K562 (cell line): ENCODE data around the gene TMEM63C. TPM values are rescaled to one million over a fixed set of nuclear protein-coding genes. Genes with fewer than 3 reads are reported as not detected.

ENCODE experiments used
- ATAC-seq: fragments of 200-7000 bp; cut with Tn5 transposase; 3 replicates; pipeline ENCODE4 v1.9.1; 2020; ENCODE audit warnings: moderate library complexity
- Bru-seq: library from RNA; stranded (reverse); fragments of 400-500 nt; gene quantifications from one replicate; lab custom pipeline; 2021; lab: Mats Ljungman, UMichigan
- BruChase-seq, 2 experiments: library from RNA; stranded (reverse); fragments of 400-500 nt; gene quantifications; one replicate each; lab custom pipeline; 2021; lab: Mats Ljungman, UMichigan
- BruUV-seq: library from RNA; stranded (reverse); fragments of 400-500 nt; replicated peaks from 2 replicates; lab custom pipeline; 2021; lab: Mats Ljungman, UMichigan
- CTCF ChIA-PET: fragments of 300-600 bp; formaldehyde crosslinking; extraction: SDS; loops from one replicate; lab custom pipeline; 2021; ENCODE audit warnings: low intra/inter-chr PET ratio; lab: Yijun Ruan, JAX
- POLR2A ChIA-PET: fragments of 300-600, 350-650 bp; sonication (Branson Sonifier 250); formaldehyde crosslinking; extraction: SDS; loops from one replicate; lab custom pipeline; 2021; ENCODE audit warnings: antibody characterized with exemption, inconsistent platforms; lab: Yijun Ruan, JAX
- DNase-seq, 4 experiments: peaks; one replicate each; pipeline versions ENCODE4 v3.0.0 to v3.0.0-alpha.2; 2011 to 2018; ENCODE audit warnings: low spot score in 3 of 4, mixed read lengths in 3 of 4; ENCODE audit errors: extremely low read depth in 1 of 4
- FAIRE-seq: peaks from 2 replicates; lab custom pipeline; 2011; peaks lifted over from hg19 to GRCh38; lab: Jason Lieb, UNC
- H2AFZ ChIP-seq: 2 replicates; pipeline ENCODE4 v1.6.0; 2011; ENCODE audit warnings: low read depth, low read length, control low read depth, inconsistent platforms
- H3K27ac ChIP-seq: fragments of 200-600 bp; 3 replicates; pipeline ENCODE4 v1.8.0; 2011; ENCODE audit warnings: low read depth, mild to moderate bottlenecking, control low read depth, inconsistent platforms, low read length, moderate library complexity, mixed read lengths; ENCODE audit errors: extremely low read depth
- H3K27me3 ChIP-seq, 2 experiments: fragments of 300-600 bp in 1 of 2; 2 replicates in 1 of 2; 3 replicates in 1 of 2; pipeline versions ENCODE4 v1.6.0 to v1.8.0; 2011; ENCODE audit warnings: inconsistent platforms in 2 of 2, low read length in 2 of 2, mild to moderate bottlenecking in 1 of 2, mixed read lengths in 1 of 2, moderate library complexity in 1 of 2; ENCODE audit not compliant: control insufficient read depth in 2 of 2, insufficient read depth in 2 of 2
- H3K36me3 ChIP-seq: fragments of 300-600 bp; 3 replicates; pipeline ENCODE4 v1.8.0; 2011; ENCODE audit warnings: mild to moderate bottlenecking, low read length, inconsistent platforms; ENCODE audit not compliant: control insufficient read depth, insufficient read depth
- H3K4me1 ChIP-seq, 2 experiments: fragments of 200-600 bp in 1 of 2; replicated peaks in 1 of 2; 2 replicates in 1 of 2; 3 replicates in 1 of 2; pipeline versions ENCODE4 v1.5.1 to v1.8.0; 2011; ENCODE audit warnings: inconsistent platforms in 2 of 2, low read length in 2 of 2, mild to moderate bottlenecking in 1 of 2, mixed read lengths in 1 of 2, moderate library complexity in 1 of 2; ENCODE audit not compliant: control insufficient read depth in 2 of 2, insufficient read depth in 2 of 2
- H3K4me2 ChIP-seq: 2 replicates; pipeline ENCODE4 v1.6.1; 2011; ENCODE audit warnings: low read length, control low read depth, inconsistent platforms, mixed read lengths; ENCODE audit not compliant: insufficient read depth
- H3K4me3 ChIP-seq: fragments of 200-600 bp; sonication (generic), shearing (Covaris generic); 2 replicates; pipeline ENCODE4 v1.5.1; 2016; ENCODE audit warnings: control low read depth, inconsistent platforms
- H3K79me2 ChIP-seq: fragments of 200-600 bp; 3 replicates; pipeline ENCODE4 v1.8.0; 2011; ENCODE audit warnings: low read length, inconsistent platforms; ENCODE audit not compliant: control insufficient read depth, insufficient read depth
- H3K9ac ChIP-seq, 2 experiments: 2 replicates each; pipeline versions ENCODE4 v1.6.0 to v1.6.1; 2011; ENCODE audit warnings: low read depth in 2 of 2, low read length in 2 of 2, control low read depth in 1 of 2, inconsistent platforms in 1 of 2, mild to moderate bottlenecking in 1 of 2, mixed read lengths in 1 of 2; ENCODE audit not compliant: insufficient read depth in 1 of 2
- H3K9me1 ChIP-seq: one replicate; pipeline ENCODE4 v1.6.0; 2011; ENCODE audit warnings: inconsistent platforms, mild to moderate bottlenecking, low read length, moderate library complexity; ENCODE audit not compliant: control insufficient read depth, insufficient read depth
- H3K9me3 ChIP-seq: replicated peaks from 2 replicates; pipeline ENCODE4 v1.5.1; 2011; ENCODE audit warnings: low read depth, low read length, inconsistent platforms; ENCODE audit not compliant: control insufficient read depth, insufficient read depth
- H4K20me1 ChIP-seq: replicated peaks from 2 replicates; pipeline ENCODE4 v1.6.1; 2011; ENCODE audit warnings: low read length, inconsistent platforms, mixed read lengths; ENCODE audit not compliant: control insufficient read depth, insufficient read depth
- EGR1 ChIP-seq: fragments of 450-650 bp; conservative IDR thresholded peaks from 2 replicates; pipeline ENCODE4 v1.6.1; 2017; ENCODE audit warnings: mild to moderate bottlenecking
- NCOA2 ChIP-seq, 2 experiments: fragments of 450-650 bp; IDR thresholded peaks; 2 replicates each; pipeline ENCODE4 v1.6.1; 2018; ENCODE audit warnings: mild to moderate bottlenecking in 2 of 2, moderate library complexity in 1 of 2; ENCODE audit not compliant: partially characterized antibody in 2 of 2
- PML ChIP-seq: IDR thresholded peaks from 2 replicates; pipeline ENCODE4 v1.6.1; 2012; ENCODE audit warnings: low read length, inconsistent platforms
- WGBS: fragments of 100-300 bp; shearing (Covaris generic); methylation state at CpG from one replicate; pipeline ENCODE4 v1.1.6; 2016; ENCODE audit warnings: low coverage, mixed read lengths; ENCODE audit not compliant: insufficient coverage; ENCODE audit errors: missing lambda C conversion rate; 5-methylcytosine and 5-hydroxymethylcytosine counted together
- in situ Hi-C: fragments of 300-500 bp; cut with MboI; formaldehyde crosslinking; loops from 4 replicates; pipeline ENCODE4 v1.15.0; 2018; ENCODE audit warnings: inconsistent platforms, mixed read lengths
- intact Hi-C: fragments of 100-400 bp; cut with micrococcal nuclease; formaldehyde crosslinking; loops from 2 replicates; pipeline ENCODE4 v1.14.2; 2022
- long read RNA-seq, 3 experiments: library from polyadenylated mRNA in 2 of 3; library from RNA in 1 of 3; unstranded in 2 of 3; stranded (forward) in 1 of 3; transcript quantifications; one replicate each; pipeline ENCODE4 v2.0.0, GENCODE V29; 2019 to 2022
- polyA minus RNA-seq, 3 experiments: library from RNA; depleted of rRNA, polyadenylated mRNA; stranded (reverse); fragments of >200 nt; gene quantifications; 2 replicates each; pipeline ENCODE4 v1.2.3, GENCODE V29; 2011
- polyA plus RNA-seq, 8 experiments: library from polyadenylated mRNA; depleted of rRNA in 4 of 8; stranded (reverse) in 5 of 8; unstranded in 3 of 8; fragments of >200 nt; fragmentation: Nextera tagmentation in 2 of 8; fragmentation: Illumina TruSeq in 1 of 8; extraction: Ambion mirVana in 2 of 8; extraction: Trizol in 1 of 8; gene quantifications; 2 replicates each; pipeline versions ENCODE4 v1.2.1 to v1.2.3, GENCODE V29; 2011 to 2014; ENCODE audit warnings: inconsistent platforms in 1 of 8, missing spikeins in 1 of 8
- total RNA-seq, 7 experiments: library from RNA; depleted of rRNA in 6 of 7; stranded (reverse); fragments of >200 nt in 6 of 7; fragmentation: Illumina TruSeq in 2 of 7; extraction: Trizol in 2 of 7; gene quantifications; 2 replicates each; pipeline versions ENCODE4 v1.2.1 to v1.2.3, GENCODE V29; 2011 to 2021; ENCODE audit warnings: low replicate concordance in 1 of 7
- TF ChIP-seq, protein P1 (sequence below): sonication (generic); IDR thresholded peaks from 2 replicates; pipeline ENCODE4 v1.6.1; 2016

TMEM63C gene, protein sequence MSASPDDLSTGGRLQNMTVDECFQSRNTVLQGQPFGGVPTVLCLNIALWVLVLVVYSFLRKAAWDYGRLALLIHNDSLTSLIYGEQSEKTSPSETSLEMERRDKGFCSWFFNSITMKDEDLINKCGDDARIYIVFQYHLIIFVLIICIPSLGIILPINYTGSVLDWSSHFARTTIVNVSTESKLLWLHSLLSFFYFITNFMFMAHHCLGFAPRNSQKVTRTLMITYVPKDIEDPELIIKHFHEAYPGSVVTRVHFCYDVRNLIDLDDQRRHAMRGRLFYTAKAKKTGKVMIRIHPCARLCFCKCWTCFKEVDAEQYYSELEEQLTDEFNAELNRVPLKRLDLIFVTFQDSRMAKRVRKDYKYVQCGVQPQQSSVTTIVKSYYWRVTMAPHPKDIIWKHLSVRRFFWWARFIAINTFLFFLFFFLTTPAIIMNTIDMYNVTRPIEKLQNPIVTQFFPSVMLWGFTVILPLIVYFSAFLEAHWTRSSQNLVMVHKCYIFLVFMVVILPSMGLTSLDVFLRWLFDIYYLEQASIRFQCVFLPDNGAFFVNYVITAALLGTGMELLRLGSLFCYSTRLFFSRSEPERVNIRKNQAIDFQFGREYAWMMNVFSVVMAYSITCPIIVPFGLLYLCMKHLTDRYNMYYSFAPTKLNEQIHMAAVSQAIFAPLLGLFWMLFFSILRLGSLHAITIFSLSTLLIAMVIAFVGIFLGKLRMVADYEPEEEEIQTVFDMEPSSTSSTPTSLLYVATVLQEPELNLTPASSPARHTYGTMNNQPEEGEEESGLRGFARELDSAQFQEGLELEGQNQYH
- 0.25 TPM in 1 of 2 replicates, not detected in the other for total RNA-seq (2011; cell fraction: chromatin; rRNA removed; ENCODE audit: low replicate concordance)
- not detected in 2 replicates for total RNA-seq (2011; cell fraction: nucleolus; rRNA removed)
- not detected in 2 replicates for total RNA-seq (2011; cell fraction: nucleoplasm; rRNA removed)
- total RNA-seq (2014; rRNA removed) = not detected in 2 replicates
- not detected in 2 replicates for total RNA-seq (2014; rRNA removed; fragmentation: Illumina TruSeq; extraction: Trizol)
- total RNA-seq (2015; rRNA removed; fragmentation: Illumina TruSeq; extraction: Trizol) = 0.57 TPM in 1 of 2 replicates, not detected in the other
- total RNA-seq (2021) = not detected in 2 replicates
- polyA plus RNA-seq (2011; rRNA removed) = 0.07 and 0.14 TPM in 2 replicates
- polyA plus RNA-seq (2011; cell fraction: cytosol; rRNA removed) = not detected in 2 replicates
- 0.08 TPM in 1 of 2 replicates, not detected in the other for polyA plus RNA-seq (2011; cell fraction: nucleus; rRNA removed)
- polyA plus RNA-seq (2012) = 0.15 TPM in 1 of 2 replicates, not detected in the other
- polyA plus RNA-seq (2014; fragmentation: Illumina TruSeq; extraction: Trizol) = not detected in 2 replicates
- not detected for polyA plus RNA-seq (2014; fragmentation: Nextera tagmentation; extraction: Ambion mirVana)
- not detected in 2 replicates for polyA plus RNA-seq (2014; rRNA removed)
- polyA minus RNA-seq (2011; rRNA and poly(A)+ RNA removed) = 0.03 TPM in 1 of 2 replicates, not detected in the other
- polyA minus RNA-seq (2011; cell fraction: cytosol; rRNA and poly(A)+ RNA removed) = not detected in 2 replicates
- polyA minus RNA-seq (2011; cell fraction: nucleus; rRNA and poly(A)+ RNA removed) = 0.13 TPM in 1 of 2 replicates, not detected in the other
- Bru-seq, nascent RNA = percentile 10 among the genes with signal in this experiment
- percentile 9 among the genes with signal in this experiment for BruChase-seq, experiment 1, labeled RNA remaining after a 2-hour chase
- percentile 11 among the genes with signal in this experiment for BruChase-seq, experiment 2, labeled RNA remaining after a 6-hour chase
- long read RNA-seq, experiment 1 = 0 reads
- long read RNA-seq, experiment 2 = 0 reads
- long read RNA-seq, experiment 3 = 0 reads

DNA sequence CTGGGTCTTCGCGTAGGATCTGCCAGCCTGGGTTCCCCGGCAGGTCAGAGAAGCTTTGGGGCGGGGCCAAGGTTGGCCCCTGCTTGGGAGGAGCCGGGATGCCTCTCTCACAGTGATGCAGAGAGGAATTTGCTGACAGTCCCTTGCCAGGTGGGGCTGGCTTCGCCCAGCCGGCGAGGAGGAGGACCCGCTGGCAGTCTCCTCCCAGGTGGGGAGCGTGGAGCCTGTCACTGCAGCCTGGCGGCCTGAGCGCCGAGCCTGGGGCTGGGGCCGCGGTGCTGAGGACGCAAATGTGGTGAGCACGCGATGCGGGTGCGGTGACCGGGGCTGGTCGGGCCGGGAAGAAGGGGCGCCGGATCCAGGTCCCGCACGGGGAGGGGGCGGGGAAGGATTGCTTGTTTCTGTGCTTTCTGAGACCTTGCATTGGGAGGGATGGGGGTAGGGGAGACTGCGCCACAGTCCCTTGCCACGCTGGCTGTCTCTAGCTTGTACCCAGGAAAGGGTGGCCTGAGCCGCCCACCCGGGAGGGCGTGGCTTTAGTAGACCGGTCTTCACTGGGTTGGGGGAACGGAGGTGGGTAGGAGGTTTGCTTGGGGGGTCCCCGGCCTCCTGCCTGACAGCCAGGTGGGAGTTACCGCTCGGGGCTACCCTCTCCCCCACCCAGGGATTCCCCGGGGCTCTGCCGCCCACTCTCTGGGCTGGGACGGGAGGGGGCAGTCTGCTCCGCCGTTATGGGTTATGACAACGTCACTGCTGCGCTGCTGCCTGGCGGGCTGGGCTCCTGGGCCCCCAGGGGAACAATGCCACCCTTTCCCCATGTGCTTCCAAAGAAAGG is at the start of gene TMEM63C:
TSS of gene TMEM63C (plus strand) at position 196 of the 835 bp plus-strand sequence. CDS start 37,016 bp downstream, outside the sequence.
- POLR2A ChIA-PET = interaction anchor here (0.6 kb wide), 1 partner anchor 49 kb away, joined by 4 read pairs; no protein-coding TSS in a partner anchor
- peak in 3 of 4 experiments; percentile 5 to 30 (median 20) for DNase-seq
- no peaks in the 10 kb centered on the region for H3K36me3 ChIP-seq
- in situ Hi-C loops = no loop called here
- no peak within 1 kb of the TSS for H3K4me3 ChIP-seq
- CTCF ChIA-PET = no interaction called here
- peaks cover 0 to 44% of the 10 kb centered on the region in 2 experiments; a peak in 3 of 5 replicates for H3K27me3 ChIP-seq
- no peaks in the 10 kb centered on the region for H3K9me1 ChIP-seq
- no peak within 1 kb of the TSS for H3K27ac ChIP-seq
- TF ChIP-seq, protein P1, sequence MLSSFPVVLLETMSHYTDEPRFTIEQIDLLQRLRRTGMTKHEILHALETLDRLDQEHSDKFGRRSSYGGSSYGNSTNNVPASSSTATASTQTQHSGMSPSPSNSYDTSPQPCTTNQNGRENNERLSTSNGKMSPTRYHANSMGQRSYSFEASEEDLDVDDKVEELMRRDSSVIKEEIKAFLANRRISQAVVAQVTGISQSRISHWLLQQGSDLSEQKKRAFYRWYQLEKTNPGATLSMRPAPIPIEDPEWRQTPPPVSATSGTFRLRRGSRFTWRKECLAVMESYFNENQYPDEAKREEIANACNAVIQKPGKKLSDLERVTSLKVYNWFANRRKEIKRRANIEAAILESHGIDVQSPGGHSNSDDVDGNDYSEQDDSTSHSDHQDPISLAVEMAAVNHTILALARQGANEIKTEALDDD = no peak
- 0 out of 2 replicates have a peak, but pooled peaks have one; percentile 12 for TF ChIP-seq EGR1
- TF ChIP-seq PML = no peak
- TF ChIP-seq NCOA2 (IDR thresholded peaks at IDR 0.05; ENCODE audit: partially characterized antibody in 2 of 2) = peak in 1 of 2 experiments; percentile 10
- TF ChIP-seq, all 486 proteins: peak for 2
- H4K20me1 ChIP-seq = no peaks in the 10 kb centered on the region
- H3K4me2 ChIP-seq = no peak within 1 kb of the TSS
- 2% methylated on average over 19 of the region's 46 CpGs for WGBS
- no peaks in the 10 kb centered on the region for H3K79me2 ChIP-seq
- FAIRE-seq (no peak), ATAC-seq (peak; percentile 62)
- no peak within 1 kb of the TSS for H2AFZ ChIP-seq
- intact Hi-C loops = no loop called here
- no TSS peak for BruUV-seq
- H3K9ac ChIP-seq = no peak within 1 kb of the TSS; a peak in 2 of 4 replicates
- peaks cover 0 to 13% of the 10 kb centered on the region in 2 experiments; a peak in 3 of 5 replicates for H3K4me1 ChIP-seq
- no peaks in the 10 kb centered on the region for H3K9me3 ChIP-seq
